ENCODE measurements around the gene KIFC3.

The KIFC3 gene

GRCh38 chr16:57770361-57770760 is 31.9 kb downstream of the KIFC3 start:
- in situ Hi-C loops (cut with MboI; ENCODE audit: low sequenced_read_pairs): loop anchor here (25.0 kb wide), 1 partner anchor 242 kb away; the partner anchor contains the start of genes USB1 and ZNF319

- in situ Hi-C loops (cut with MboI; ENCODE audit: low sequenced_read_pairs): loop anchor here (25.0 kb wide), 1 partner anchor 243 kb away; the partner anchor contains the start of genes USB1 and ZNF319
These were observed 32.6 kb downstream of the KIFC3 start for GRCh38 chr16:57769541-57770145.

- in situ Hi-C loops (cut with MboI; ENCODE audit: low sequenced_read_pairs): loop anchor here (25.0 kb wide), 1 partner anchor 245 kb away; the partner anchor contains the start of genes USB1 and ZNF319
These were observed 35.5 kb downstream of the KIFC3 start for GRCh38 chr16:57766714-57767348.

- in situ Hi-C loops (cut with MboI; ENCODE audit: low sequenced_read_pairs): loop anchor here (25.0 kb wide), 1 partner anchor 247 kb away; the partner anchor contains the start of genes USB1 and ZNF319
These were observed 37.0 kb downstream of the KIFC3 start for GRCh38 chr16:57765160-57765728.

- in situ Hi-C loops (cut with MboI; ENCODE audit: low sequenced_read_pairs): loop anchor here (25.0 kb wide), 1 partner anchor 248 kb away; the partner anchor contains the start of genes USB1 and ZNF319
These were observed 37.7 kb downstream of the KIFC3 start for GRCh38 chr16:57764341-57765159.

- in situ Hi-C loops (cut with MboI; ENCODE audit: low sequenced_read_pairs): loop anchor here (25.0 kb wide), 1 partner anchor 248 kb away; the partner anchor contains the start of genes USB1 and ZNF319
These were observed 38.3 kb downstream of the KIFC3 start for GRCh38 chr16:57764006-57764340.

- in situ Hi-C loops (cut with MboI; ENCODE audit: low sequenced_read_pairs): loop anchor here (25.0 kb wide), 1 partner anchor 249 kb away; the partner anchor contains the start of genes USB1 and ZNF319
These were observed 38.8 kb downstream of the KIFC3 start for GRCh38 chr16:57763285-57764005.

- in situ Hi-C loops (cut with MboI; ENCODE audit: low sequenced_read_pairs): loop anchor here (25.0 kb wide), 1 partner anchor 250 kb away; the partner anchor contains the start of genes USB1 and ZNF319
These were observed 39.8 kb downstream of the KIFC3 start for GRCh38 chr16:57762365-57763040.

- in situ Hi-C loops (cut with MboI; ENCODE audit: low sequenced_read_pairs): loop anchor here (25.0 kb wide), 1 partner anchor 250 kb away; the partner anchor contains the start of genes USB1 and ZNF319
These were observed 40.3 kb downstream of the KIFC3 start for GRCh38 chr16:57761957-57762356.

- in situ Hi-C loops (cut with MboI; ENCODE audit: low sequenced_read_pairs): loop anchor here (25.0 kb wide), 1 partner anchor 251 kb away; the partner anchor contains the start of genes USB1 and ZNF319
These were observed 41.0 kb downstream of the KIFC3 start for GRCh38 chr16:57761301-57761700.

- in situ Hi-C loops (cut with MboI; ENCODE audit: low sequenced_read_pairs): loop anchor here (25.0 kb wide), 1 partner anchor 252 kb away; the partner anchor contains the start of genes USB1 and ZNF319
These were observed 41.7 kb downstream of the KIFC3 start for GRCh38 chr16:57760357-57761160.

- in situ Hi-C loops (cut with MboI; ENCODE audit: low sequenced_read_pairs): loop anchor here (10.0 to 25.0 kb wide), 2 partner anchors 105 to 253 kb away; partner anchors contain the start of genes USB1 and ZNF319
These were observed 42.5 kb downstream of the KIFC3 start for GRCh38 chr16:57759541-57760356.

GRCh38 chr16:57759131-57759530 is 43.2 kb downstream of the KIFC3 start:
- in situ Hi-C loops (cut with MboI; ENCODE audit: low sequenced_read_pairs): loop anchor here (10.0 to 25.0 kb wide), 2 partner anchors 106 to 253 kb away; partner anchors contain the start of genes USB1 and ZNF319

- in situ Hi-C loops (cut with MboI; ENCODE audit: low sequenced_read_pairs): loop anchor here (10.0 to 25.0 kb wide), 2 partner anchors 106 to 254 kb away; partner anchors contain the start of genes USB1 and ZNF319
These were observed 43.8 kb downstream of the KIFC3 start for GRCh38 chr16:57758331-57759117.

- in situ Hi-C loops (cut with MboI; ENCODE audit: low sequenced_read_pairs): loop anchor here (10.0 to 25.0 kb wide), 2 partner anchors 107 to 254 kb away; partner anchors contain the start of genes USB1 and ZNF319
These were observed 44.4 kb downstream of the KIFC3 start for GRCh38 chr16:57757883-57758282.

GRCh38 chr16:57757326-57757786 is 44.9 kb downstream of the KIFC3 start:
- in situ Hi-C loops (cut with MboI; ENCODE audit: low sequenced_read_pairs): loop anchor here (10.0 to 25.0 kb wide), 2 partner anchors 107 to 255 kb away; partner anchors contain the start of genes USB1 and ZNF319

Measured in HL-60/S4 (cell line).